Central memory CD8-positive, alpha-beta T cell (primary cell): ENCODE results near the gene SPATA4.

Experiments used
- ATAC-seq: fragments of 150-1000 bp; cut with Tn5 transposase; replicated peaks from 2 replicates; pipeline ENCODE4 v1.10.0; 2022; ENCODE audit warnings: mild to moderate bottlenecking, moderate FRiP score, moderate number of reproducible peaks; ENCODE audit not compliant: poor library complexity, severe bottlenecking; ENCODE audit errors: extremely low read depth
- DNase-seq, 2 donors: peaks; one replicate each; pipeline ENCODE4 v3.0.0; 2021; ENCODE audit warnings: low spot score in 2 of 2
- H3K27ac Mint-ChIP-seq: one replicate; pipeline ENCODE4 v1.8.0; 2022; ENCODE audit warnings: low read depth, mild to moderate bottlenecking, moderate library complexity, mixed read lengths
- H3K27me3 Mint-ChIP-seq: one replicate; pipeline ENCODE4 v1.8.0; 2022; ENCODE audit warnings: mixed read lengths
- H3K36me3 Mint-ChIP-seq: one replicate; pipeline ENCODE4 v1.8.0; 2022; ENCODE audit warnings: mild to moderate bottlenecking, moderate library complexity, mixed read lengths; ENCODE audit not compliant: insufficient read depth
- H3K4me1 Mint-ChIP-seq: one replicate; pipeline ENCODE4 v1.8.0; 2022; ENCODE audit warnings: mixed read lengths
- H3K4me3 Mint-ChIP-seq: one replicate; pipeline ENCODE4 v1.8.0; 2022; ENCODE audit warnings: mild to moderate bottlenecking, moderate library complexity, mixed read lengths
- H3K9me3 Mint-ChIP-seq: one replicate; pipeline ENCODE4 v1.8.0; 2022; ENCODE audit warnings: mixed read lengths

Gene SPATA4

GRCh38 chr4:176210579-176211296 lies 15.4 kb upstream of the SPATA4 start:
- Mint-ChIP-seq H3K4me3 (no peak overlapping the region), H3K27me3 (peaks cover 40% of the 10 kb centered on the region), H3K27ac (no peak overlapping the region), H3K36me3 (peaks cover 1% of the 10 kb centered on the region), H3K4me1 (no peaks in the 10 kb centered on the region), H3K9me3 (no peaks in the 10 kb centered on the region)
- no peak for ATAC-seq
- no peak for DNase-seq

- no peak overlapping the region for H3K27ac Mint-ChIP-seq
- peaks cover 1% of the 10 kb centered on the region for H3K36me3 Mint-ChIP-seq
- DNase-seq (no peak), ATAC-seq (no peak)
- H3K27me3 Mint-ChIP-seq, result peaks cover 46% of the 10 kb centered on the region
- no peak overlapping the region for H3K4me3 Mint-ChIP-seq
- no peaks in the 10 kb centered on the region for H3K9me3 Mint-ChIP-seq
- no peaks in the 10 kb centered on the region for H3K4me1 Mint-ChIP-seq
Measured at GRCh38 chr4:176210101-176210500, 14.7 kb upstream of the SPATA4 start.

GRCh38 chr4:176209535-176209934 lies 14.2 kb upstream of the SPATA4 start:
- ATAC-seq, result no peak
- Mint-ChIP-seq H3K27me3 (peaks cover 50% of the 10 kb centered on the region), H3K4me3 (no peak overlapping the region), H3K9me3 (no peaks in the 10 kb centered on the region), H3K27ac (no peak overlapping the region), H3K36me3 (peaks cover 1% of the 10 kb centered on the region), H3K4me1 (no peaks in the 10 kb centered on the region)
- no peak for DNase-seq

- ATAC-seq (no peak), DNase-seq (no peak)
- Mint-ChIP-seq H3K36me3 (peaks cover 1% of the 10 kb centered on the region), H3K27me3 (peaks cover 65% of the 10 kb centered on the region), H3K9me3 (no peaks in the 10 kb centered on the region), H3K4me3 (no peak overlapping the region), H3K27ac (no peak overlapping the region), H3K4me1 (no peaks in the 10 kb centered on the region)
Measured at GRCh38 chr4:176207839-176208238, 12.5 kb upstream of the SPATA4 start.

- no peak for ATAC-seq
- Mint-ChIP-seq H3K36me3 (no peaks in the 10 kb centered on the region), H3K27me3 (peaks cover 58% of the 10 kb centered on the region), H3K9me3 (no peaks in the 10 kb centered on the region), H3K27ac (no peak overlapping the region), H3K4me1 (no peaks in the 10 kb centered on the region), H3K4me3 (no peak overlapping the region)
- DNase-seq, result no peak
Measured at GRCh38 chr4:176205299-176205698, 9.9 kb upstream of the SPATA4 start.

- Mint-ChIP-seq H3K4me3 (no peak overlapping the region), H3K27me3 (peaks cover 15% of the 10 kb centered on the region), H3K9me3 (no peaks in the 10 kb centered on the region), H3K4me1 (peaks cover 12% of the 10 kb centered on the region), H3K36me3 (peaks cover 3% of the 10 kb centered on the region), H3K27ac (no peak overlapping the region)
- ATAC-seq, result no peak
- DNase-seq, result no peak
Measured at GRCh38 chr4:176198316-176198903, 3.0 kb upstream of the SPATA4 start.

- no peak for ATAC-seq
- no peak for DNase-seq
Measured at GRCh38 chr4:176193938-176194337, 1.4 kb downstream of the SPATA4 start.

GRCh38 chr4:176193126-176193525 lies 2.3 kb downstream of the SPATA4 start:
- DNase-seq (no peak), ATAC-seq (no peak)
- Mint-ChIP-seq H3K4me1 (peaks cover 12% of the 10 kb centered on the region), H3K27ac (no peak overlapping the region), H3K9me3 (no peaks in the 10 kb centered on the region), H3K36me3 (peaks cover 3% of the 10 kb centered on the region), H3K27me3 (peaks cover 57% of the 10 kb centered on the region), H3K4me3 (no peak overlapping the region)

More at GRCh38 chr4:176193938-176194337, 1.4 kb downstream of the SPATA4 start:
- no peak overlapping the region for H3K27ac Mint-ChIP-seq
- peaks cover 12% of the 10 kb centered on the region for H3K4me1 Mint-ChIP-seq
- H3K36me3 Mint-ChIP-seq, result peaks cover 3% of the 10 kb centered on the region
- H3K9me3 Mint-ChIP-seq, result no peaks in the 10 kb centered on the region
- H3K4me3 Mint-ChIP-seq, result no peak overlapping the region
- peaks cover 51% of the 10 kb centered on the region for H3K27me3 Mint-ChIP-seq

GRCh38 chr4:176191974-176192373 lies 3.4 kb downstream of the SPATA4 start:
- Mint-ChIP-seq H3K4me1 (peaks cover 12% of the 10 kb centered on the region), H3K36me3 (peaks cover 3% of the 10 kb centered on the region), H3K27me3 (peaks cover 57% of the 10 kb centered on the region), H3K27ac (no peak overlapping the region), H3K4me3 (no peak overlapping the region), H3K9me3 (no peaks in the 10 kb centered on the region)
- ATAC-seq, result no peak
- no peak for DNase-seq

- Mint-ChIP-seq H3K9me3 (no peaks in the 10 kb centered on the region), H3K4me1 (peaks cover 3% of the 10 kb centered on the region), H3K27ac (no peak overlapping the region), H3K4me3 (no peak overlapping the region), H3K36me3 (peaks cover 2% of the 10 kb centered on the region), H3K27me3 (peaks cover 75% of the 10 kb centered on the region)
- ATAC-seq (no peak), DNase-seq (no peak)
Measured at GRCh38 chr4:176189891-176190795, 5.2 kb downstream of the SPATA4 start.

- no peak overlapping the region for H3K4me3 Mint-ChIP-seq
- H3K4me1 Mint-ChIP-seq, result no peaks in the 10 kb centered on the region
- ATAC-seq (no peak), DNase-seq (no peak)
- peaks cover 2% of the 10 kb centered on the region for H3K36me3 Mint-ChIP-seq
- no peaks in the 10 kb centered on the region for H3K9me3 Mint-ChIP-seq
- peaks cover 85% of the 10 kb centered on the region for H3K27me3 Mint-ChIP-seq
- no peak overlapping the region for H3K27ac Mint-ChIP-seq
Measured at GRCh38 chr4:176188654-176189053, 6.7 kb downstream of the SPATA4 start.

GRCh38 chr4:176187624-176188023 lies 7.8 kb downstream of the SPATA4 start:
- Mint-ChIP-seq H3K4me3 (no peak overlapping the region), H3K27me3 (peaks cover 84% of the 10 kb centered on the region), H3K4me1 (no peaks in the 10 kb centered on the region), H3K36me3 (peaks cover 2% of the 10 kb centered on the region), H3K27ac (no peak overlapping the region), H3K9me3 (no peaks in the 10 kb centered on the region)
- no peak for ATAC-seq
- DNase-seq, result no peak
